GM12872 (cell line): ENCODE results near the gene WFS1.

Experiments
- CTCF ChIP-seq: IDR thresholded peaks from 3 replicates; pipeline ENCODE4 v1.5.1; 2011; ENCODE audit warnings: low read depth, mild to moderate bottlenecking, low read length, moderate library complexity; ENCODE audit not compliant: insufficient read depth

Gene WFS1

GRCh38 chr4:6271206-6271605 lies 1.6 kb downstream of the WFS1 start:
- no peak for TF ChIP-seq CTCF

DNA sequence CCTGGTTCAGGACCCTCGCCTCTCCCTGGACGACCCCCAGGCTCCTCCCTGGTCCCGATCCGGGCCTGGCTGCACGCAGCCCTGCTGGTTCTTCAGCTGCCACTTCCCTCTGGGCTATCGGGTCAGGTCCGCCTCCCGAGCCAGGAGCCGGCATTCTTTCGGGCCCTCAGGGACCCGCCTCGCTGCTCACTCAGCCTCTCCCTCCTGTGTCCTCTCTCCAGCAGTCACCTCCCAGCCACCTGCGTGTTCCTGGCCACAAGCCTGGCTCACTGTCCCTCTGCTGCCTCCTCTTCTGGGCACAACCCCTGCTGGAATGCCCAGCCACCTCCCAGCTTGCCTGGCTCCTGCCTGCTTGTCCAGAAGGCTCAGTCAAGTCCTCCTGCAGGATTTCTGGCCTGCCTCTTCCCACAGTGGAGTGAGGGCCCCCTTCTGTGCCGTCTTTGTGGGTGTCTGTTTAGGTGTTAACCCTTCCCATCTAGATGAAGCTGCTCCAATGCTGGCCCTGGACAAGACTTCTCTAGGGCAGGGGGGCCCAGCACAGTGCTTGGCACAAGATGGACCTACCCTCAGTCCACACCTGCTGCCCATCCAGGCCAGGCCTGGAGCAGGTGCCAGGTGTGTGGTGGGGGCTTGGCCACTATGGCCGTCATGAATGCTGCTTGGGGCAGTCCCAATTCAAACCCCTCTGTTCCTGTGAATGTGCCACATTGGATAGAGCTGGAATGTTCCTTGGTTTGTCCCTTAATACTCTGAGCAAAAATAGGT lies 2.2 kb downstream of the WFS1 start:
- no peak for TF ChIP-seq CTCF

- TF ChIP-seq CTCF, result no peak
Measured at GRCh38 chr4:6272863-6273660, 3.4 kb downstream of the WFS1 start.

DNA sequence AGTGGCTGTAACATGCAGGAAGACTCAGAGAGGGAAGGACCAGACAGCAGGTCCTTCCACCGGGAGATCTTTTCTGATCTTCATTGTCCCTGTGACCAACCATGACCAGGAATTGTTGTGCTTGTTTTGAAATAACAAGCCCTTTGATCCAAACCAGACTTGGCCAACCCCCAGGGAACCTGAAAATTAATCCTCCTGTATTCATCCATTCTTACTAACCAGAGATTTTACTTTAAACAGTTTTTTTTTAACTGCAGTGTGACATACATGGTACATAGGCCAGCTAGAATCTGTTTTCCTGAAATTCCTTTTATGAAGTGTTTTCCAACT lies 4.0 kb downstream of the WFS1 start:
- TF ChIP-seq CTCF, result no peak

- no peak for TF ChIP-seq CTCF
Measured at GRCh38 chr4:6275351-6275750, 5.7 kb downstream of the WFS1 start.

DNA sequence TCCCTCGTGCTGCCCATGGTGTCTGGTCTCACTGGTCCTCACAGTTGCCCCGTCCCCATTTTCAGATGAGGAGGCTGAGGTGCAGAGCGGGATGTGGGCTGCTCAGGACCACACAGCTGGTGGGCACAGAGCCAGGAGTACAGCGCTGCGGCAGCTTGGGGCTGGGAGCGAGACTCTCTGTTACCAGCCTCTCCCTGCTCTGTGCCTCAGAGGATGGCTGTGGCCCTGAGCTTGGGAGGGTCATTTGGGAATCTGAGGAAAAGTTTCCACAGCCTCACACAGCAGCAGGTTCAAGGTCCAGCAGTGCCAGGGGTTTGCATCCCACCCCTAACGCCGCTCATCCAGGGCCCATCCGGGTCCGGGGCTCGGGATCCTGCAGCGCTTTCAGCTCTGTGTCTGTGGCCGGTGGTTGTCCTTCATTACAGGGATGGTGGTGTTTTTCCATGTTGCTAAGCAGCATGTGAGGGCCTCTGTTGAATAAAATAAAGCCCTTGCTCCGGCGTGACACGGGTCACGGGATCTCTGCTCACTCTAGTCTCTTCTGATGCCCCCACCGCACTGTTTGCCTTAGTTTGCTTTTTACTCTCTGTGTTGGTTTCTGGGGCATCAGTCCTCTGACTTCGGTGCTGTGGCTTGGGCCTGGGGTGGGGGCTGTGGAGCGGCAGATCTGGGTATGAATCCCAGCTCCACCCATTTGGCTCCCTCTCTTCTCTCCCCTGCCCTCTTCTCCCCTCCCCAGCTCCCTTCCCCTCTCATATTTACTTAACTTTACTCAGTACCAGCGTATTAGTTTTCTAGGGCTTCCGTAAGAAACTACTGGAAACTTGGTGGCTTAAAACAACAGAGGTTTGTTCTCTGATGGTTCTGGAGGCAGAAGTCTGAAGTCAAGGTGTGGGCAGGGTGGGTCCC lies 6.5 kb downstream of the WFS1 start:
- TF ChIP-seq CTCF, result no peak

GRCh38 chr4:6277139-6277802 lies 7.6 kb downstream of the WFS1 start:
- TF ChIP-seq CTCF, result no peak
